Ovary (tissue), 3 donors: ENCODE results near the gene SH3RF3.

Experiments used
- CTCF ChIP-seq, 3 donors: fragments of 450-650 bp in 2 of 3; fragments of 200-600 bp in 1 of 3; IDR thresholded peaks; one replicate each; pipeline versions ENCODE4 v1.5.1 to v1.8.0; 2016 to 2022; ENCODE audit warnings: antibody characterized with exemption in 3 of 3, mild to moderate bottlenecking in 1 of 3
- EP300 ChIP-seq: sonication (generic); formaldehyde crosslinking; IDR thresholded peaks from one replicate; pipeline ENCODE4 v1.6.1; 2017; ENCODE audit warnings: antibody characterized with exemption
- POLR2A ChIP-seq: fragments of 450-650 bp; IDR thresholded peaks from one replicate; pipeline ENCODE4 v1.6.1; 2017; ENCODE audit warnings: antibody characterized with exemption, mild to moderate bottlenecking, moderate library complexity
- donor health status: DM: no; HTN: no; CAD: no.

GRCh38 chr2:109532728-109533076 lies 403.7 kb downstream of the SH3RF3 start:
- TF ChIP-seq POLR2A, result no peak
- TF ChIP-seq CTCF (IDR thresholded peaks at IDR 0.05), result no peak
- no peak for TF ChIP-seq EP300
